ENCODE measurements around the gene TBX6. TPM values are rescaled to one million over a fixed set of nuclear protein-coding genes. Genes with fewer than 3 reads are reported as not detected.

Gene TBX6
- total RNA-seq, 2 donors from 2014 or later: 3.0 to 6.3 TPM

- no peaks in the 10 kb centered on the region for H3K27me3 ChIP-seq (ENCODE audit: control insufficient read depth, insufficient read depth, low read length, poor library complexity, severe bottlenecking)
- H3K9ac ChIP-seq (ENCODE audit: extremely low read depth, low read length, poor library complexity, severe bottlenecking): no peak overlapping the region
- no peaks in the 10 kb centered on the region for H3K9me3 ChIP-seq (ENCODE audit: control insufficient read depth, low read length)
Measured at GRCh38 chr16:30063278-30063892, 28.3 kb downstream of the TBX6 start.

GRCh38 chr16:30060836-30061554 is 30.7 kb downstream of the TBX6 start:
- no peak for TF ChIP-seq CTCF (conservative IDR thresholded peaks at IDR 0.05)
- Mint-ChIP-seq H3K9me3 (no peaks in the 10 kb centered on the region), H3K4me1 (peaks cover 11% of the 10 kb centered on the region), H3K27ac (no peak overlapping the region), H3K4me3 (no peak overlapping the region), H3K27me3 (ENCODE audit: insufficient read depth) (no peaks in the 10 kb centered on the region), H3K36me3 (ENCODE audit: low read depth) (peaks cover 7% of the 10 kb centered on the region)
- 84 to 100% methylated on average over 1 to 2 of the region's 2 CpGs for WGBS, 2 experiments (ENCODE audit: insufficient coverage in 1 of 2, insufficient read length in 1 of 2)
- H3K36me3 ChIP-seq (ENCODE audit: control insufficient read depth, insufficient read depth, low read length): no peaks in the 10 kb centered on the region
- H3K4me3 ChIP-seq (ENCODE audit: low read length): no peak overlapping the region
- H3K27me3 ChIP-seq (ENCODE audit: control insufficient read depth, insufficient read depth, low read length, poor library complexity, severe bottlenecking): no peaks in the 10 kb centered on the region
- H3K4me1 ChIP-seq (ENCODE audit: control insufficient read depth, insufficient read depth, low read length): peaks cover 5% of the 10 kb centered on the region
- peak overlapping the region; percentile 11 for H3K27ac ChIP-seq (ENCODE audit: low read depth, low read length)
- no peaks in the 10 kb centered on the region for H3K9me3 ChIP-seq (ENCODE audit: control insufficient read depth, low read length)
- DNase-seq: no peak
- H3K9ac ChIP-seq (ENCODE audit: extremely low read depth, low read length, poor library complexity, severe bottlenecking): no peak overlapping the region

More at GRCh38 chr16:30063278-30063892, 28.3 kb downstream of the TBX6 start:
- WGBS, 2 experiments (ENCODE audit: insufficient coverage in 1 of 2, insufficient read length in 1 of 2): 64 to 65% methylated on average over 7 to 12 of the region's 12 CpGs
- no peaks in the 10 kb centered on the region for H3K9me3 Mint-ChIP-seq
- peaks cover 25% of the 10 kb centered on the region for H3K36me3 Mint-ChIP-seq (ENCODE audit: low read depth)
- H3K27ac ChIP-seq (ENCODE audit: low read depth, low read length): peak overlapping the region; percentile 95
- peaks cover 16% of the 10 kb centered on the region for H3K36me3 ChIP-seq (ENCODE audit: control insufficient read depth, insufficient read depth, low read length)
- peak overlapping the region; percentile 82 for H3K4me3 ChIP-seq (ENCODE audit: low read length)
- no peak overlapping the region for H3K27ac Mint-ChIP-seq
- DNase-seq: no peak
- no peak for TF ChIP-seq CTCF (conservative IDR thresholded peaks at IDR 0.05)
- H3K4me1 Mint-ChIP-seq: peaks cover 23% of the 10 kb centered on the region
- peaks cover 8% of the 10 kb centered on the region for H3K4me1 ChIP-seq (ENCODE audit: control insufficient read depth, insufficient read depth, low read length)
- H3K4me3 Mint-ChIP-seq: peak overlapping the region; percentile 87
- no peaks in the 10 kb centered on the region for H3K27me3 Mint-ChIP-seq (ENCODE audit: insufficient read depth)

GRCh38 chr16:30060346-30060745 is 31.4 kb downstream of the TBX6 start:
- Mint-ChIP-seq H3K36me3 (ENCODE audit: low read depth) (peaks cover 7% of the 10 kb centered on the region), H3K27me3 (ENCODE audit: insufficient read depth) (no peaks in the 10 kb centered on the region), H3K4me1 (peaks cover 11% of the 10 kb centered on the region), H3K27ac (no peak overlapping the region), H3K9me3 (no peaks in the 10 kb centered on the region), H3K4me3 (no peak overlapping the region)
- Histone ChIP-seq H3K27me3 (ENCODE audit: control insufficient read depth, insufficient read depth, low read length, poor library complexity, severe bottlenecking) (no peaks in the 10 kb centered on the region), H3K27ac (ENCODE audit: low read depth, low read length) (no peak overlapping the region), H3K9ac (ENCODE audit: extremely low read depth, low read length, poor library complexity, severe bottlenecking) (no peak overlapping the region), H3K36me3 (ENCODE audit: control insufficient read depth, insufficient read depth, low read length) (peaks cover 1% of the 10 kb centered on the region), H3K4me1 (ENCODE audit: control insufficient read depth, insufficient read depth, low read length) (peaks cover 5% of the 10 kb centered on the region), H3K9me3 (ENCODE audit: control insufficient read depth, low read length) (no peaks in the 10 kb centered on the region), H3K4me3 (ENCODE audit: low read length) (no peak overlapping the region)
- TF ChIP-seq CTCF (conservative IDR thresholded peaks at IDR 0.05): no peak
- 93 to 96% methylated on average over 2 to 4 of the region's 4 CpGs for WGBS, 2 experiments (ENCODE audit: insufficient coverage in 1 of 2, insufficient read length in 1 of 2)
- DNase-seq: no peak

Data from endodermal cell (in vitro differentiated cells).